IMR-90 (cell line): Measurements from ENCODE around the gene TSC2. TPM values are rescaled to one million over a fixed set of nuclear protein-coding genes. Genes with fewer than 3 reads are reported as not detected.

Source experiments
- ATAC-seq: fragments of 200-7000 bp; cut with Tn5 transposase; 2 replicates; pipeline ENCODE4 v1.9.1; 2020; ENCODE audit warnings: low read depth, mild to moderate bottlenecking, moderate library complexity
- BruUV-seq: library from RNA; stranded (reverse); fragments of 400-500 nt; replicated peaks from 2 replicates; lab custom pipeline; 2021; lab: Mats Ljungman, UMichigan
- CTCF ChIA-PET: fragments of 300-600 bp; formaldehyde crosslinking; extraction: SDS; loops from one replicate; lab custom pipeline; 2021; ENCODE audit warnings: antibody characterized with exemption; lab: Yijun Ruan, JAX
- POLR2A ChIA-PET: fragments of 300-600 bp; sonication (Branson Sonifier 250); formaldehyde crosslinking; loops from one replicate; lab custom pipeline; 2022; ENCODE audit warnings: antibody characterized with exemption; ENCODE audit not compliant: unreplicated experiment; lab: Charles Lee
- DNase-seq: peaks from one replicate; pipeline ENCODE4 v3.0.0; 2013
- H2AFZ ChIP-seq: replicated peaks from 2 replicates; pipeline ENCODE3; 2013; ENCODE audit warnings: low read length, mild to moderate bottlenecking; ENCODE audit not compliant: poor library complexity
- H2AK5ac ChIP-seq: 2 replicates; pipeline ENCODE4 v1.6.1; 2013; ENCODE audit warnings: low read depth, low read length, inconsistent platforms
- H2AK9ac ChIP-seq: replicated peaks from 2 replicates; pipeline ENCODE3; 2013; ENCODE audit warnings: mild to moderate bottlenecking, low read depth, low read length, moderate library complexity; ENCODE audit not compliant: poor library complexity
- H2BK120ac ChIP-seq: 2 replicates; pipeline ENCODE4 v1.6.1; 2013; ENCODE audit warnings: low read depth, low read length, inconsistent platforms
- H2BK15ac ChIP-seq: 3 replicates; pipeline ENCODE4 v1.6.1; 2013; ENCODE audit warnings: low read depth, low read length, inconsistent platforms
- H2BK20ac ChIP-seq: 2 replicates; pipeline ENCODE4 v1.6.1; 2013; ENCODE audit warnings: low read depth, mild to moderate bottlenecking, inconsistent platforms, low read length, moderate library complexity
- H2BK5ac ChIP-seq: 2 replicates; pipeline ENCODE4 v1.6.1; 2013; ENCODE audit warnings: mild to moderate bottlenecking, low read depth, low read length, inconsistent platforms; ENCODE audit not compliant: poor library complexity, severe bottlenecking
- H3K14ac ChIP-seq: replicated peaks from 2 replicates; pipeline ENCODE4 v1.6.1; 2013; ENCODE audit warnings: low read depth, low read length, inconsistent platforms
- H3K18ac ChIP-seq: 2 replicates; pipeline ENCODE4 v1.6.1; 2013; ENCODE audit warnings: low read depth, low read length, control low read depth
- H3K23ac ChIP-seq: 2 replicates; pipeline ENCODE4 v1.6.1; 2013; ENCODE audit warnings: low read depth, low read length, inconsistent platforms
- H3K27ac ChIP-seq: 2 replicates; pipeline ENCODE4 v1.5.1; 2013; ENCODE audit warnings: mild to moderate bottlenecking, control low read depth, low read length; ENCODE audit not compliant: insufficient read depth
- H3K27me3 ChIP-seq: 2 replicates; pipeline ENCODE4 v1.6.1; 2013; ENCODE audit warnings: low read length; ENCODE audit not compliant: control insufficient read depth, insufficient read depth
- H3K36me3 ChIP-seq: 2 replicates; pipeline ENCODE4 v1.6.1; 2013; ENCODE audit warnings: low read length, mixed read lengths; ENCODE audit not compliant: control insufficient read depth, insufficient read depth
- H3K4ac ChIP-seq: 2 replicates; pipeline ENCODE4 v1.6.1; 2013; ENCODE audit warnings: low read depth, low read length, inconsistent platforms
- H3K4me1 ChIP-seq: 2 replicates; pipeline ENCODE4 v1.6.1; 2013; ENCODE audit warnings: low read length, mixed read lengths; ENCODE audit not compliant: control insufficient read depth, insufficient read depth
- H3K4me2 ChIP-seq: 2 replicates; pipeline ENCODE4 v1.6.1; 2013; ENCODE audit warnings: low read depth, mild to moderate bottlenecking, control low read depth, low read length, moderate library complexity
- H3K4me3 ChIP-seq: 2 replicates; pipeline ENCODE4 v1.5.1; 2013; ENCODE audit warnings: low read depth, mild to moderate bottlenecking, control low read depth, low read length, moderate library complexity; ENCODE audit not compliant: insufficient read depth
- H3K56ac ChIP-seq: 2 replicates; pipeline ENCODE4 v1.6.1; 2013; ENCODE audit warnings: low read length, inconsistent platforms; ENCODE audit not compliant: insufficient read depth; ENCODE audit errors: extremely low read depth
- H3K79me1 ChIP-seq, 2 experiments: 2 replicates each; pipeline ENCODE4 v1.6.1; 2013; ENCODE audit warnings: low read length in 2 of 2, inconsistent platforms in 1 of 2, low read depth in 1 of 2
- H3K9ac ChIP-seq: 2 replicates; pipeline ENCODE4 v1.6.1; 2013; ENCODE audit warnings: low read depth, low read length, control low read depth
- H3K9me1 ChIP-seq: 2 replicates; pipeline ENCODE4 v1.6.1; 2013; ENCODE audit warnings: low read length, inconsistent platforms; ENCODE audit not compliant: insufficient read depth
- H3K9me3 ChIP-seq: 2 replicates; pipeline ENCODE4 v1.6.1; 2013; ENCODE audit warnings: low read length; ENCODE audit not compliant: control insufficient read depth, insufficient read depth
- H4K20me1 ChIP-seq: 2 replicates; pipeline ENCODE4 v1.6.1; 2013; ENCODE audit warnings: low read length, inconsistent platforms; ENCODE audit not compliant: insufficient read depth
- H4K5ac ChIP-seq: 2 replicates; pipeline ENCODE4 v1.6.1; 2013; ENCODE audit warnings: mild to moderate bottlenecking, low read depth, low read length, control low read depth
- H4K8ac ChIP-seq, 2 experiments: 2 replicates each; pipeline ENCODE4 v1.6.1; 2013; ENCODE audit warnings: low read depth in 2 of 2, low read length in 2 of 2, control low read depth in 1 of 2, inconsistent platforms in 1 of 2
- H4K91ac ChIP-seq: 2 replicates; pipeline ENCODE4 v1.6.1; 2013; ENCODE audit warnings: low read depth, low read length, inconsistent platforms; ENCODE audit not compliant: insufficient read depth
- BHLHE40 ChIP-seq: fragments of 150-350 bp; IDR thresholded peaks from 2 replicates; pipeline ENCODE4 v1.6.1; 2016; ENCODE audit warnings: mild to moderate bottlenecking, low read depth, low read length
- CHD1 ChIP-seq: IDR thresholded peaks from 2 replicates; pipeline ENCODE4 v1.6.1; 2012; ENCODE audit warnings: low read depth, low read length, improper control_type of control experiment
- MAZ ChIP-seq: IDR thresholded peaks from 2 replicates; pipeline ENCODE4 v1.6.1; 2012; ENCODE audit warnings: low read depth, mild to moderate bottlenecking, low read length, improper control_type of control experiment, moderate library complexity, borderline replicate concordance
- MXI1 ChIP-seq: IDR thresholded peaks from 2 replicates; pipeline ENCODE4 v1.6.1; 2012; ENCODE audit warnings: low read depth, mild to moderate bottlenecking, low read length, moderate library complexity, borderline replicate concordance
- NFE2L2 ChIP-seq: fragments of 150-350 bp; IDR thresholded peaks from 2 replicates; pipeline ENCODE4 v1.6.1; 2016; ENCODE audit warnings: low read depth, mild to moderate bottlenecking, low read length
- POLR2A ChIP-seq: IDR thresholded peaks from 2 replicates; pipeline ENCODE4 v1.6.1; 2012; ENCODE audit warnings: mild to moderate bottlenecking, low read depth, low read length
- RAD21 ChIP-seq: IDR thresholded peaks from 2 replicates; pipeline ENCODE4 v1.6.1; 2012; ENCODE audit warnings: low read length, improper control_type of control experiment
- RCOR1 ChIP-seq: IDR thresholded peaks from 2 replicates; pipeline ENCODE4 v1.6.1; 2012; ENCODE audit warnings: mild to moderate bottlenecking, low read length, improper control_type of control experiment; ENCODE audit not compliant: insufficient replicate concordance
- RFX5 ChIP-seq: IDR thresholded peaks from 2 replicates; pipeline ENCODE4 v1.8.0; 2012; ENCODE audit warnings: low read depth, mild to moderate bottlenecking, low read length, moderate library complexity
- WGBS, 2 experiments: methylation state at CpG; one replicate each; pipeline versions ENCODE4 v1.1.5 to v1.1.7; 2013; ENCODE audit warnings: missing lambda C conversion rate in 2 of 2; ENCODE audit not compliant: insufficient read length in 1 of 2; ENCODE audit errors: extremely low coverage in 2 of 2; 5-methylcytosine and 5-hydroxymethylcytosine counted together
- dilution Hi-C: fragments of 300-500 bp; cut with HindIII; formaldehyde crosslinking; loops from one replicate; pipeline ENCODE4 v1.14.3; 2018; ENCODE audit warnings: low sequenced_read_pairs; ENCODE audit not compliant: unreplicated experiment
- in situ Hi-C: fragments of 300-500 bp; cut with MboI; formaldehyde crosslinking; loops from 3 replicates; pipeline ENCODE4 v1.14.3; 2019; ENCODE audit warnings: low sequenced_read_pairs, inconsistent platforms, mixed read lengths
- intact Hi-C: fragments of 100-400 bp; cut with micrococcal nuclease; formaldehyde crosslinking; loops from 2 replicates; pipeline ENCODE4 v1.10.0; 2022
- polyA plus RNA-seq, 3 experiments: library from polyadenylated mRNA; depleted of rRNA; stranded (reverse); fragments of >200 nt; gene quantifications; 2 replicates each; pipeline ENCODE4 v1.2.3, GENCODE V29; 2012; ENCODE audit warnings: low replicate concordance in 1 of 3
- total RNA-seq: library from RNA; depleted of rRNA; stranded (reverse); fragments of >200 nt; gene quantifications from 2 replicates; pipeline ENCODE4 v1.2.3, GENCODE V29; 2012
- TF ChIP-seq, protein P1 (sequence below): fragments of 150-350 bp; IDR thresholded peaks from 2 replicates; pipeline ENCODE4 v1.6.1; 2016; ENCODE audit warnings: low read depth, mild to moderate bottlenecking, low read length, moderate library complexity, borderline replicate concordance
- TF ChIP-seq, protein P2 (sequence below): conservative IDR thresholded peaks from 2 replicates; pipeline ENCODE4 v1.5.1; 2012; ENCODE audit warnings: mild to moderate bottlenecking, low read depth, low read length, improper control_type of control experiment
- TF ChIP-seq, protein P3 (sequence below): fragments of 150-350 bp; IDR thresholded peaks from 2 replicates; pipeline ENCODE4 v1.6.1; 2017; ENCODE audit warnings: mild to moderate bottlenecking, antibody characterized with exemption, low read length, low read depth

Gene TSC2
- total and polyA plus RNA-seq, 2 of the 4 experiments (the other 2 are of a cell fraction), result 31.4 to 88.6 TPM

DNA sequence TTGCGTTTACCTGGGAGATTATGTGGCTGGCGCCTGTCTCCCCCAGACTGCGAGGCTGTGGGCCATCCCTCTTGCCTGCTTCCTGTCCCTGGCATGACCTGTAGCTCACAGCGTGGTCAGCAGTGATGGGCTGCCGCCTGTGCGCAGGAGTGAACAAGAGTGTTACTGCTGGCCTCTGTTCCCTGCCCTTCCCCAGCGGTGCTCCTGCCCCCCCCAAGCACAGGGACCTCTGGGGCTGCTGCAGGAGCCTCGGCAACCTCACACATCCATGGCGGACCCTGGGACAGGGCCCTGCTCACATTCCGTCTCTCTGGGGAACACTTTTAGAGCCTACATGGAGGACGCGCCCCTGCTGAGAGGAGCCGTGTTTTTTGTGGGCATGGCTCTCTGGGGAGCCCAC, 10.6 kb downstream of the TSC2 start (continued):
- TF ChIP-seq, protein P1, sequence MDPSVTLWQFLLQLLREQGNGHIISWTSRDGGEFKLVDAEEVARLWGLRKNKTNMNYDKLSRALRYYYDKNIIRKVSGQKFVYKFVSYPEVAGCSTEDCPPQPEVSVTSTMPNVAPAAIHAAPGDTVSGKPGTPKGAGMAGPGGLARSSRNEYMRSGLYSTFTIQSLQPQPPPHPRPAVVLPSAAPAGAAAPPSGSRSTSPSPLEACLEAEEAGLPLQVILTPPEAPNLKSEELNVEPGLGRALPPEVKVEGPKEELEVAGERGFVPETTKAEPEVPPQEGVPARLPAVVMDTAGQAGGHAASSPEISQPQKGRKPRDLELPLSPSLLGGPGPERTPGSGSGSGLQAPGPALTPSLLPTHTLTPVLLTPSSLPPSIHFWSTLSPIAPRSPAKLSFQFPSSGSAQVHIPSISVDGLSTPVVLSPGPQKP, result no peak
- TF ChIP-seq RFX5 (no peak), RCOR1 (no peak), POLR2A (no peak)

DNA sequence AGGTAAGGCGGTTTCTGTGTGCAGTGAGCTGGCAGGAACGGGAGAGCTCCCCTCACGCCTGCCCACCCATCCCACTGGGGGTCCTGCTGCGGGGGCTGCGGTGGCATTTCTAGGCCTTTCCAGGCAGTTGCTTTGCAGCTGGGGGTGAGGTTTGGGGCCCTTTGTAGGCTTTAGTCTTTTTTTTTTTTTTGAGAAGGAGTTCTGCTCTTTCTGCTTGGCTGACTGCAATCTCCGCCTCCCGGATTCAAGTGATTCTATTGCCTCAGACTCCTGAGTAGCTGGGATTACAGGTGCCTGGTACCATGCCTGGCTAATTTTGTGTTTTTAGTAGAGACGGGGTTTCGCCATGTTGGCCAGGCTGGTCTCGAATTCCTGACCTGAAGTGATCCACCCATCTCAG, 11.1 kb downstream of the TSC2 start:
- DNase-seq (no peak), ATAC-seq (no peak)
- ChIA-PET CTCF (no interaction called here), POLR2A (no interaction called here)
- no peak overlapping the region for H2BK15ac ChIP-seq
- H3K9me3 ChIP-seq, result no peaks in the 10 kb centered on the region
- H4K20me1 ChIP-seq, result no peaks in the 10 kb centered on the region; the same call in 1 of the 2 replicates
- no peak overlapping the region for H2BK20ac ChIP-seq
- no peak overlapping the region for H3K4me3 ChIP-seq
- in situ Hi-C loops (no loop called here), intact Hi-C loops (no loop called here), dilution Hi-C loops (no loop called here)
- H4K8ac ChIP-seq, result no peak overlapping the region
- H2AK5ac ChIP-seq, result no peak overlapping the region
- no peak overlapping the region for H2BK120ac ChIP-seq
- H3K9ac ChIP-seq, result no peak overlapping the region
- BruUV-seq, result no TSS peak
- no peak overlapping the region for H3K56ac ChIP-seq
- H3K23ac ChIP-seq, result no peak overlapping the region
- no peaks in the 10 kb centered on the region for H3K9me1 ChIP-seq
- peaks cover 0 to 18% of the 10 kb centered on the region in 2 experiments; a peak in 1 of 4 replicates for H3K79me1 ChIP-seq
- H3K27me3 ChIP-seq, result no peaks in the 10 kb centered on the region
- H2AFZ ChIP-seq, result no peak overlapping the region
- H3K36me3 ChIP-seq, result peaks cover 63% of the 10 kb centered on the region
- H3K4ac ChIP-seq, result no peak overlapping the region
- no peak overlapping the region for H3K18ac ChIP-seq
- H4K5ac ChIP-seq, result no peak overlapping the region
- no peak overlapping the region for H3K14ac ChIP-seq
- H2AK9ac ChIP-seq, result no peak overlapping the region
- H4K91ac ChIP-seq, result no peak overlapping the region
- H3K4me2 ChIP-seq, result no peak overlapping the region
- H2BK5ac ChIP-seq, result no peak overlapping the region
- H3K27ac ChIP-seq, result no peak overlapping the region
- no peaks in the 10 kb centered on the region for H3K4me1 ChIP-seq
- WGBS, 2 experiments, result no CpG with 5 or more reads among the region's 10 CpGs
- TF ChIP-seq MXI1 (no peak), NFE2L2 (no peak), RFX5 (no peak), CHD1 (no peak), BHLHE40 (no peak), POLR2A (no peak), RCOR1 (no peak), MAZ (no peak), RAD21 (no peak)
- TF ChIP-seq, protein P2, sequence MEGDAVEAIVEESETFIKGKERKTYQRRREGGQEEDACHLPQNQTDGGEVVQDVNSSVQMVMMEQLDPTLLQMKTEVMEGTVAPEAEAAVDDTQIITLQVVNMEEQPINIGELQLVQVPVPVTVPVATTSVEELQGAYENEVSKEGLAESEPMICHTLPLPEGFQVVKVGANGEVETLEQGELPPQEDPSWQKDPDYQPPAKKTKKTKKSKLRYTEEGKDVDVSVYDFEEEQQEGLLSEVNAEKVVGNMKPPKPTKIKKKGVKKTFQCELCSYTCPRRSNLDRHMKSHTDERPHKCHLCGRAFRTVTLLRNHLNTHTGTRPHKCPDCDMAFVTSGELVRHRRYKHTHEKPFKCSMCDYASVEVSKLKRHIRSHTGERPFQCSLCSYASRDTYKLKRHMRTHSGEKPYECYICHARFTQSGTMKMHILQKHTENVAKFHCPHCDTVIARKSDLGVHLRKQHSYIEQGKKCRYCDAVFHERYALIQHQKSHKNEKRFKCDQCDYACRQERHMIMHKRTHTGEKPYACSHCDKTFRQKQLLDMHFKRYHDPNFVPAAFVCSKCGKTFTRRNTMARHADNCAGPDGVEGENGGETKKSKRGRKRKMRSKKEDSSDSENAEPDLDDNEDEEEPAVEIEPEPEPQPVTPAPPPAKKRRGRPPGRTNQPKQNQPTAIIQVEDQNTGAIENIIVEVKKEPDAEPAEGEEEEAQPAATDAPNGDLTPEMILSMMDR, result no peak
- TF ChIP-seq, protein P1, result no peak
- TF ChIP-seq, protein P3, sequence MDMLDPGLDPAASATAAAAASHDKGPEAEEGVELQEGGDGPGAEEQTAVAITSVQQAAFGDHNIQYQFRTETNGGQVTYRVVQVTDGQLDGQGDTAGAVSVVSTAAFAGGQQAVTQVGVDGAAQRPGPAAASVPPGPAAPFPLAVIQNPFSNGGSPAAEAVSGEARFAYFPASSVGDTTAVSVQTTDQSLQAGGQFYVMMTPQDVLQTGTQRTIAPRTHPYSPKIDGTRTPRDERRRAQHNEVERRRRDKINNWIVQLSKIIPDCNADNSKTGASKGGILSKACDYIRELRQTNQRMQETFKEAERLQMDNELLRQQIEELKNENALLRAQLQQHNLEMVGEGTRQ, result no peak
